A673 (cell line): ENCODE results near the gene CD226.

Experiments
- EZH2 ChIP-seq: fragments of 200-600 bp; sonication (generic); IDR thresholded peaks from 2 replicates; pipeline ENCODE4 v1.6.1; 2017; ENCODE audit warnings: borderline replicate concordance, low read depth, mild to moderate bottlenecking, mixed read lengths, antibody characterized with exemption, low read length; ENCODE audit not compliant: poor library complexity, severe bottlenecking
- TF ChIP-seq, protein P1 (sequence below): fragments of 300-800, 200-600 bp; sonication (generic); conservative IDR thresholded peaks from 2 replicates; pipeline ENCODE4 v1.5.1; 2017; ENCODE audit warnings: low read depth, mild to moderate bottlenecking, antibody characterized with exemption, low read length, moderate library complexity, mixed read lengths

DNA sequence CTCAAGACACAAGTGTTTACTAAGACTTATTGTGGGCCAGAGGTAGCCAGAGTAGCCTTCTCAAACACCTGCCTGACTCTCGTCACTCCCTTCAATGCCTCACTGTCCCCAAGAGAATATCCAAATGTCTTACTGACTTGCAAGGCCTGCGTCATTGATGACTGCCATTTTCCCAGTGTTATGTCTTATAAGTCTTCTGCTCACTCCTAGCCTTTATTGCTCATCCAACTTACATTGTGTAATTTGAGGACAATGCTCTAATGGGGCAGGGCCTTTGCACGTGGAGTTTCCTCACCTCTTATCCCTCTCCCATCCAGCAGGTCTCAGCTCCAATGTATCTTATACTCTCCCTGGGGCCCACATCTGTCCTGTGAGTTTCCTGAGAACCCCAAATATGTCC is 10.1 kb upstream of the CD226 start:
- TF ChIP-seq, protein P1, sequence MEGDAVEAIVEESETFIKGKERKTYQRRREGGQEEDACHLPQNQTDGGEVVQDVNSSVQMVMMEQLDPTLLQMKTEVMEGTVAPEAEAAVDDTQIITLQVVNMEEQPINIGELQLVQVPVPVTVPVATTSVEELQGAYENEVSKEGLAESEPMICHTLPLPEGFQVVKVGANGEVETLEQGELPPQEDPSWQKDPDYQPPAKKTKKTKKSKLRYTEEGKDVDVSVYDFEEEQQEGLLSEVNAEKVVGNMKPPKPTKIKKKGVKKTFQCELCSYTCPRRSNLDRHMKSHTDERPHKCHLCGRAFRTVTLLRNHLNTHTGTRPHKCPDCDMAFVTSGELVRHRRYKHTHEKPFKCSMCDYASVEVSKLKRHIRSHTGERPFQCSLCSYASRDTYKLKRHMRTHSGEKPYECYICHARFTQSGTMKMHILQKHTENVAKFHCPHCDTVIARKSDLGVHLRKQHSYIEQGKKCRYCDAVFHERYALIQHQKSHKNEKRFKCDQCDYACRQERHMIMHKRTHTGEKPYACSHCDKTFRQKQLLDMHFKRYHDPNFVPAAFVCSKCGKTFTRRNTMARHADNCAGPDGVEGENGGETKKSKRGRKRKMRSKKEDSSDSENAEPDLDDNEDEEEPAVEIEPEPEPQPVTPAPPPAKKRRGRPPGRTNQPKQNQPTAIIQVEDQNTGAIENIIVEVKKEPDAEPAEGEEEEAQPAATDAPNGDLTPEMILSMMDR, result no peak
- TF ChIP-seq EZH2, result no peak
